PFSK-1 (cell line): ENCODE measurements around the gene KRT17.

Experiments used
- FOXP2 ChIP-seq: optimal IDR thresholded peaks from 2 replicates; pipeline ENCODE3; 2011; ENCODE audit warnings: borderline replicate concordance, control low read depth, inconsistent platforms; ENCODE audit not compliant: insufficient read depth; ENCODE audit errors: extremely low read length, extremely low read depth
- POLR2AphosphoS5 ChIP-seq: IDR thresholded peaks from 2 replicates; pipeline ENCODE4 v1.6.1; 2012; ENCODE audit warnings: low read depth, mild to moderate bottlenecking, control low read depth, low read length, moderate library complexity
- REST ChIP-seq, 2 experiments: IDR thresholded peaks; 2 replicates each; pipeline versions ENCODE4 v1.6.1 to v1.8.0; 2011 to 2012; ENCODE audit warnings: low read depth in 2 of 2, low read length in 2 of 2, control low read depth in 1 of 2, inconsistent platforms in 1 of 2, mild to moderate bottlenecking in 1 of 2, moderate library complexity in 1 of 2; ENCODE audit not compliant: insufficient read depth in 1 of 2
- SIN3A ChIP-seq: IDR thresholded peaks from 2 replicates; pipeline ENCODE4 v1.6.1; 2012; ENCODE audit warnings: mild to moderate bottlenecking, low read length, moderate library complexity, borderline replicate concordance; ENCODE audit not compliant: insufficient read depth
- TAF1 ChIP-seq: IDR thresholded peaks from 2 replicates; pipeline ENCODE4 v1.6.1; 2012; ENCODE audit warnings: low read length, control low read depth, borderline replicate concordance; ENCODE audit not compliant: insufficient read depth

KRT17 gene

GRCh38 chr17:41650794-41651624 is 26.6 kb upstream of the KRT17 start:
- no peak for TF ChIP-seq FOXP2
- no peak for TF ChIP-seq TAF1
- no peak for TF ChIP-seq POLR2AphosphoS5
- TF ChIP-seq REST (IDR thresholded peaks at IDR 0.05; ENCODE audit: insufficient read depth in 1 of 2, low read depth in 2 of 2, low read length in 2 of 2): no peak
- TF ChIP-seq SIN3A: no peak

GRCh38 chr17:41649923-41650519 is 25.6 kb upstream of the KRT17 start:
- TF ChIP-seq FOXP2 (no peak), POLR2AphosphoS5 (no peak), TAF1 (no peak), SIN3A (no peak)

DNA sequence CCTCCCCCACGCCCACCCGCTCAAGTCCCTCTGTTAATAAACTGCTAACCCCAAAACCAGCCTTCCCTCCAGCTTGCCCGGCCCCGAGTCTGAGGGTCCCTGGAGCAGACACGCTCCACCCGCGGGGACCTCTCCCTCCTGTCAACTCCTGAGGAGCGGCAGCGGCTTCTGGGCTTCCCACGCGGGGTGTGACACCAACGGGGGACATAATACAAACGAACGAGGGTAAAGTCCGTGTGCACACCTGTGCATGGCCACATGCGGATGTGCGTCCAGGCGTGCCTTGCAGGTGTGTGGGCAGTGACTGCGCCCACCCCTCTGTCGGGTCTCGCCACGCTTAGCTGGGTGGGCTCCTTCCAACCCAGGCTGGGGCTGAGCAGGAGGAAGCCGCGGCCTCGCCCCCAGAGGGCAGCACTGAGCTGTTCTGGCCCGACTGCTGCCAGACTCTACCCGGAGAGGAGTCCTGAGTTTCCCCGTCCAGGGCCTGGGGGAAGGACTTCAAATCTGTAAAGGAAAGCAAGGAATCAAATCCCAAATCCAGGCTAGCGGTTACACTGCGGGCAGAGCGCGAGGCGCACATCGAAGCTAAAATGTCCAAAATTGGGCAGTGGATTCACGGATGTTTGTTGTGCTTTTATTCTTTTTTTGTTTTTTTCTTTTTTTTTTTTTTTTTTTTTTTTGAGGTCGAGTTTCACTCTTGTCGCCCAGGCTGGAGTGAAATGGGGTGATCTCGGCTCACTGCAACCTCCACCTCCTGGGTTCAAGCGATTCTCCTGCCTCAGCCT is 24.2 kb upstream of the KRT17 start:
- TF ChIP-seq REST (IDR thresholded peaks at IDR 0.05; ENCODE audit: insufficient read depth in 1 of 2, low read depth in 2 of 2, low read length in 2 of 2): no peak
- no peak for TF ChIP-seq TAF1
- no peak for TF ChIP-seq FOXP2
- TF ChIP-seq POLR2AphosphoS5: no peak
- TF ChIP-seq SIN3A: no peak

DNA sequence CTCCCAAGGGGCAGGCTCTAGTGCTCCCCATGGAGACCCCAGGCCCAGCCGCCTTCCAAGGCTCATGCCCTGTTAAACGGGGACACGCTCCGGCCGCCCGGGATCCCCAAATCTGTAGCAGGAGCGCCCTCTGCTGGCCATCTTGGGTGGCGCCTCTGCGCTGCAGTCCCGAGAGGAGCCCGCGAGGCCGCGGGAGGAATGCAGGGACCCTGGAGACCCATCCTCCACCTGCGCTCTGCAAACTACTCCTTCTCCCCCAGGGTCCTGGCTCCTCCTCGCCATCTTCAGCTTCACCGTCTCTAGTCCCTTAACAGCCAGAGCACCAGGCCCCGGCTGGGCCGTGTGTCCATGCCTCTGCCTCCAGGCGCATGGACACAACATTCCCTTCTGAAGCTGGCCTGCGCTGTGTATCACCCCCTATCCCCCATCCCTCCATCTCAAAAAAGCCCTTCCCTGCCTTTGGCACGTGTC is 23.6 kb upstream of the KRT17 start:
- no peak for TF ChIP-seq POLR2AphosphoS5
- TF ChIP-seq SIN3A: no peak
- no peak for TF ChIP-seq REST (IDR thresholded peaks at IDR 0.05; ENCODE audit: insufficient read depth in 1 of 2, low read depth in 2 of 2, low read length in 2 of 2)
- no peak for TF ChIP-seq TAF1
- TF ChIP-seq FOXP2: no peak
